Ishikawa (cell line): Measurements from ENCODE around the gene COL13A1.

Experiments used
- CEBPB ChIP-seq: IDR thresholded peaks from 2 replicates; pipeline ENCODE4 v1.6.1; 2012
- CREB1 ChIP-seq: IDR thresholded peaks from 2 replicates; pipeline ENCODE4 v1.6.1; 2012; ENCODE audit warnings: low read depth
- EGR1 ChIP-seq: IDR thresholded peaks from 2 replicates; pipeline ENCODE4 v1.6.1; 2012
- EP300 ChIP-seq: IDR thresholded peaks from 2 replicates; pipeline ENCODE4 v1.6.1; 2012; ENCODE audit warnings: borderline replicate concordance
- FOXM1 ChIP-seq: IDR thresholded peaks from 2 replicates; pipeline ENCODE4 v1.6.1; 2012; ENCODE audit warnings: low read depth, borderline replicate concordance
- NFIC ChIP-seq: IDR thresholded peaks from 2 replicates; pipeline ENCODE4 v1.6.1; 2012
- RAD21 ChIP-seq: IDR thresholded peaks from 2 replicates; pipeline ENCODE4 v1.6.1; 2012; ENCODE audit warnings: low read depth
- TAF1 ChIP-seq: IDR thresholded peaks from 2 replicates; pipeline ENCODE4 v1.6.1; 2012; ENCODE audit warnings: low read depth, mild to moderate bottlenecking
- TCF12 ChIP-seq: IDR thresholded peaks from 2 replicates; pipeline ENCODE4 v1.6.1; 2012; ENCODE audit warnings: low read depth
- TEAD4 ChIP-seq: IDR thresholded peaks from 2 replicates; pipeline ENCODE4 v1.6.1; 2012
- YY1 ChIP-seq: IDR thresholded peaks from 2 replicates; pipeline ENCODE4 v1.6.1; 2012; ENCODE audit warnings: low read depth
- ZBTB7A ChIP-seq: IDR thresholded peaks from 2 replicates; pipeline ENCODE4 v1.6.1; 2012; ENCODE audit warnings: low read depth
- TF ChIP-seq, protein P1 (sequence below): IDR thresholded peaks from 2 replicates; pipeline ENCODE4 v1.6.1; 2012; ENCODE audit warnings: low read depth, mild to moderate bottlenecking
- TF ChIP-seq, protein P2 (sequence below): IDR thresholded peaks from 2 replicates; pipeline ENCODE4 v1.6.1; 2012
- TF ChIP-seq, protein P3 (sequence below): IDR thresholded peaks from 2 replicates; pipeline ENCODE4 v1.6.1; 2012

The COL13A1 gene

DNA sequence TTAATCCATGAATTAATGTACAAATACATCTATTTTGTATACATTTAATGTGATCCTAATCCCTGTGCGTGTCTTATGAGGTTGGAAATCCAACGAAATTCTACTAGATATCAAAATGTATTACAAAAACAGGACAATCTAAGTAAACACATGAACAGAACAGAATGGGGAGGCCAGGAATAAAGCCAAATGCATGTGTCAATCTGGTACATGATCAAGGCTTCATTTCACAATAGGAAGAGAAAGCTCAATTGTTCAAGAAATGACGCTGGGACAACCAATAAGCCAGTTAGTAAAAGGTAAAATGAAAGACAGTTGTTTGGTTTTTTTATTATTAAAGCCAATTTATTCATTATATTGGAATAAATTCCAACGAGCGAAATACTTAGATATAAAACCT is 83.0 kb downstream of the COL13A1 start:
- TF ChIP-seq RAD21 (no peak), TAF1 (no peak), FOXM1 (no peak), CREB1 (no peak), ZBTB7A (no peak), NFIC (no peak), CEBPB (no peak), YY1 (no peak), EP300 (no peak), EGR1 (no peak), TCF12 (no peak), TEAD4 (no peak)
- TF ChIP-seq, protein P1, sequence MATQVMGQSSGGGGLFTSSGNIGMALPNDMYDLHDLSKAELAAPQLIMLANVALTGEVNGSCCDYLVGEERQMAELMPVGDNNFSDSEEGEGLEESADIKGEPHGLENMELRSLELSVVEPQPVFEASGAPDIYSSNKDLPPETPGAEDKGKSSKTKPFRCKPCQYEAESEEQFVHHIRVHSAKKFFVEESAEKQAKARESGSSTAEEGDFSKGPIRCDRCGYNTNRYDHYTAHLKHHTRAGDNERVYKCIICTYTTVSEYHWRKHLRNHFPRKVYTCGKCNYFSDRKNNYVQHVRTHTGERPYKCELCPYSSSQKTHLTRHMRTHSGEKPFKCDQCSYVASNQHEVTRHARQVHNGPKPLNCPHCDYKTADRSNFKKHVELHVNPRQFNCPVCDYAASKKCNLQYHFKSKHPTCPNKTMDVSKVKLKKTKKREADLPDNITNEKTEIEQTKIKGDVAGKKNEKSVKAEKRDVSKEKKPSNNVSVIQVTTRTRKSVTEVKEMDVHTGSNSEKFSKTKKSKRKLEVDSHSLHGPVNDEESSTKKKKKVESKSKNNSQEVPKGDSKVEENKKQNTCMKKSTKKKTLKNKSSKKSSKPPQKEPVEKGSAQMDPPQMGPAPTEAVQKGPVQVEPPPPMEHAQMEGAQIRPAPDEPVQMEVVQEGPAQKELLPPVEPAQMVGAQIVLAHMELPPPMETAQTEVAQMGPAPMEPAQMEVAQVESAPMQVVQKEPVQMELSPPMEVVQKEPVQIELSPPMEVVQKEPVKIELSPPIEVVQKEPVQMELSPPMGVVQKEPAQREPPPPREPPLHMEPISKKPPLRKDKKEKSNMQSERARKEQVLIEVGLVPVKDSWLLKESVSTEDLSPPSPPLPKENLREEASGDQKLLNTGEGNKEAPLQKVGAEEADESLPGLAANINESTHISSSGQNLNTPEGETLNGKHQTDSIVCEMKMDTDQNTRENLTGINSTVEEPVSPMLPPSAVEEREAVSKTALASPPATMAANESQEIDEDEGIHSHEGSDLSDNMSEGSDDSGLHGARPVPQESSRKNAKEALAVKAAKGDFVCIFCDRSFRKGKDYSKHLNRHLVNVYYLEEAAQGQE = no peak
- TF ChIP-seq, protein P2, sequence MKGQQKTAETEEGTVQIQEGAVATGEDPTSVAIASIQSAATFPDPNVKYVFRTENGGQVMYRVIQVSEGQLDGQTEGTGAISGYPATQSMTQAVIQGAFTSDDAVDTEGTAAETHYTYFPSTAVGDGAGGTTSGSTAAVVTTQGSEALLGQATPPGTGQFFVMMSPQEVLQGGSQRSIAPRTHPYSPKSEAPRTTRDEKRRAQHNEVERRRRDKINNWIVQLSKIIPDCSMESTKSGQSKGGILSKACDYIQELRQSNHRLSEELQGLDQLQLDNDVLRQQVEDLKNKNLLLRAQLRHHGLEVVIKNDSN = no peak
- TF ChIP-seq, protein P3, sequence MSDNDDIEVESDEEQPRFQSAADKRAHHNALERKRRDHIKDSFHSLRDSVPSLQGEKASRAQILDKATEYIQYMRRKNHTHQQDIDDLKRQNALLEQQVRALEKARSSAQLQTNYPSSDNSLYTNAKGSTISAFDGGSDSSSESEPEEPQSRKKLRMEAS = no peak

DNA sequence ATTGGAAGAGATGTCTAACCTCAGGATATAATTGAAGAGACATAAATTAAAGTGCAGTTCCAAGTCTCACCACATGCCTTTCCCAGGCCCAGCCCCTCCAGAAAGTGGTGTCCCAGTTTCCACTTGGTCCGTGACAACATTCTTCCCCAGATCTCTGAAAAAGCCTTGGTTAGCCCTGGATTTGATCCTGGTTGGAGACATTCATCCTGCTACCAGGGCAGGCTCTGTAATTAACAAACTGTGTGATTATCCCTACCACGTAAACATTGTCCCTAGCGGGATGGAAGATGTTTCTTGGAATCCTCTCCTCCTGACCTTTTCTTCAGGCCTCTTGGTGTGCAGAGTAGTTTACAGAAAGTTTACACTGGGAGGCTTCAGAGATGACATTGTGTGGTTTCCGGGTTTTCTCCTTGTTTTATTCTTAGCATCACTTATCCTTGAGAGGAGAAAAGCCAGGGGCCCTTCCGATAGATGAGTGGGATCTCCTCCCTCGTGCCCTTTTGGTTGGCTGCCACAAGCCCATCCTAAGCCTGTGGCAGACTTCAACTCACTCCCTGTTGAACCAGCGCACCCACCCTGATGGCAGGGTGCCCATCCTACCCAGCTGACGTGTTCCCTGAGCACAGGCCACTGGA is 83.8 kb downstream of the COL13A1 start:
- TF ChIP-seq, protein P1 = no peak
- TF ChIP-seq ZBTB7A (no peak), TAF1 (no peak), TCF12 (no peak), CREB1 (no peak), TEAD4 (no peak), EGR1 (no peak), RAD21 (no peak), EP300 (no peak), FOXM1 (no peak), YY1 (no peak), CEBPB (no peak), NFIC (no peak)
- TF ChIP-seq, protein P3 = no peak
- TF ChIP-seq, protein P2 = no peak

DNA sequence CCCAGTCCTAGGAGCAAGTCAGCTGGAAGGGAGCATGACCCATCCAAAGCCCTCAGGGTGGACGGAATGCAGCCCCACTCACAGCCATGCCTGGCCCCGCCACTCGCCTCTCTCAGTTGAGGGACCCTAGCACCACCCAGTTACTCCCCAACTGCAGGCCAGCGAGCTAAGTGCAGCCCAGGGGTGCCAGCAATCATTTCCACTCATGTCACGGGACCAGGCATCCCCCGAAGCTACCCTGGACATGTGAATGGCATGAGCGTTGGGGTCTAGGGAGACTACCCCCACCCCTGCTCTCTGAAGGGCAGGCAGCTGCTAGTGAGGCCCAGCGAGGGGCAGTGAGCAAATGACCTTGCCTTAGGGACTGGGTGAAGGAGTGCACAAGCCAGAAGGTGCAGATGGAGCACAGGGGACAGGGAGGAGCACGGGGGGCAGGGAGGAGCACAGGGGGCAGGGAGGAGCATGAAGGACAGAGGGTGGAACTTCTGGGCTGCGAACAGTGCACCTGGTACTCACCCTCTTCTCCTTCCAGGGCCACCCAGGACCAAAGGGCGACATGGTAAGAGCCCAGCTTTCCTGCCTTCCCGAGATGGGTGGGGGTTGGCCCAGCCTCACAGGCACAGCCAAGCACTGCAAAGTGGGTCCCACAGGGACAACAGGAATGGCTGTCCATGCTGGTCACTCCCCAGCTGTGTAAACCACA is 87.3 kb downstream of the COL13A1 start:
- TF ChIP-seq NFIC (no peak), CEBPB (no peak), ZBTB7A (no peak), TAF1 (no peak), FOXM1 (no peak), EGR1 (no peak), TEAD4 (no peak), RAD21 (no peak), EP300 (no peak), CREB1 (no peak), YY1 (no peak), TCF12 (no peak)
- TF ChIP-seq, protein P2 = no peak
- TF ChIP-seq, protein P3 = no peak
- TF ChIP-seq, protein P1 = no peak
